Epithelial cell of esophagus (primary cell): ENCODE results near the gene P3H1.

Experiments used
- DNase-seq: peaks from one replicate; pipeline ENCODE4 v3.0.0; 2010; ENCODE audit warnings: low read depth
- H3K4me3 ChIP-seq: 2 replicates; pipeline ENCODE4 v1.5.1; 2011; ENCODE audit warnings: mild to moderate bottlenecking, low read length, control low read depth
- CTCF ChIP-seq: IDR thresholded peaks from 2 replicates; pipeline ENCODE4 v1.5.1; 2011; ENCODE audit warnings: low read depth, mild to moderate bottlenecking, low read length, control low read depth, inconsistent platforms; ENCODE audit not compliant: insufficient read depth; ENCODE audit errors: missing control alignments

P3H1 gene

DNA sequence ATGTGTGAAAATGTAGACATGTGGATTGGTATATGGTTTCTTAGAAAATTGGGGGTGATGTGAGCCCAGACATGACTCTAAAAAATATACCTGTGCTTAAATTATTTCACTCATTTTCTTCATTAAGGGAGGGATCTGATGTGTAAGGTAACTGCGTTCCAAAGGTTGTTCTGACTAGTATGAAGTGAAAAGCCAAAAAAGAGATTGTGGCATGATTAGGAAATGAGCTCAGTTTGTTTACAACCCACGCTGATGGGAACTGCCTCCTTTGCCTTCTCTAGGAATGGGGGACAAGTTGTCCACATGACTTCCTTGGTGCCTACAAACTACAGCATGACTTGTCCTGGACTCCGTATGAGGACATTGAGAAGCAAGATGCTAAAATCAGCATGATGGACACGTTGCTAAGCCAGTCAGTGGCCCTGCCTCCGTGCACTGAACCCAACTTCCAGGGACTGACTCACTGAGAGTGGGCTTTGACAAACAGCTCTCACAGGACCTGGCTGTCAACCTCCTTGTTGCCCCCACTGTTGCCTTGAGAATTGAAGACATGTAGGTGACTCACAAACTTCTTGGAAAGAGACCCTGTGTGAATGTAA is 8.2 kb upstream of the P3H1 start:
- TF ChIP-seq CTCF, result no peak
- H3K4me3 ChIP-seq, result no peak overlapping the region
- DNase-seq, result no peak

DNA sequence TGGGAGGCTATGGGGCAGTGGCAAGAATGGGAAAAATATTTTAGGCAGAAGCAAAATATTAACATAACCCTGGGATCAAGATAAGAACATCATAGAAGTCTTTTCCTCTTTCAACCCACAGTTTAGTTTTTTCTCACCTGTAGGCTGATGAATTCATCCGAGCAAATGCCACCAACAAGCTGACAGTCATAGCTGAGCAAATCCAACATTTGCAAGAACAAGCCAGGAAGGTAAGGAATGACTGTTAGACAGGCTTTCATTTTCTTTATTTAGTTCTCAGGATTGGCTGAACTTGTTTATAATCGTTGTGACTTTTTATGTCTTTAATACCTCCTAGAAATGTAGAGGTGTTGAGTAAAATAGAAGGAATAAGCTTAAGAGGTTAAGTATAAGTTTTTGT is 6.6 kb upstream of the P3H1 start:
- DNase-seq, result no peak
- no peak for TF ChIP-seq CTCF
- no peak overlapping the region for H3K4me3 ChIP-seq

GRCh38 chr1:42769811-42770210 is 3.0 kb upstream of the P3H1 start:
- no peak for DNase-seq
- H3K4me3 ChIP-seq, result no peak overlapping the region
- TF ChIP-seq CTCF, result no peak

DNA sequence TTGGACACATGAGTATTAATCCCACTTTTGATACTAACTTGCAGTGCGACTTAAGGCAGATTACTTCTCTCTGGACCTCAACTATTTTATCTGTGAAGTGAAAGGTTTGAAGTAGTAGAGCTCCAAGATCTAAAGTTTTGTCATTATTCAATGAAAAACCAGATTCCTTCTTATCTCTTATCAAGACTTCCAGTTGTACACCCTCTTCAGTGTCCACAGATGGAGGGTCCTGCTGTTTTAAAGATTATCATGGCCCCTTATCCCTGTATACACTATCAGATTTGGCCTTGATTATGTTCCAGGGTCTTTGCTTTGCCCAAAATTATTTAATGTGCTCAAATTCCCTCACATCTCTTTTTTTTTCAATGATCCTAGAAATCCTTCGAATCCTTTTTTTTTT is 1.3 kb upstream of the P3H1 start:
- peak overlapping the region; percentile 88 for H3K4me3 ChIP-seq
- no peak for TF ChIP-seq CTCF
- DNase-seq, result no peak

DNA sequence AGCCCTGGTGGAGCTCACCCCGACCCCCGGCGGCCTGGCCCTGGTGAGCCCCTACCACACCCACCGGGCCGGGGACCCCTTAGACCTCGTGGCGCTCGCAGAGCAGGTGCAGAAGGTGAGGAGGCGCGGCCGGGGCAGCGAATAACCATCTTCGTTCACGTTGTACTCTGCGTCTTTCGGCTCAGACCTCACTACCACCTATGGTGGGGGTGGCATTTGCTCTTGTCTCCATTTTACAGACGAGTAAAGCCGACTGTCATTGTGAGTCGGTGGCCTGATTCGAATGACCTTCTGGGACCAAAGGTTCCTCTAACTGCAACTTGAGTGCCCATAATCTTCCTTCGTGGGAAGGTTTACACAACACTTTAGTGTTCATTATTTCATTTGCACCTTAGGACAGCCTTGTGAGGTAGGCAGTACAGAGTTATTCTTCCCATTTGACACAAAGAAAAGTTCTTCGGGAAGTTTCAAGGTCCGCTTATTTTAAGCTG is 727 bp upstream of the P3H1 start:
- peak overlapping the region; percentile 88 for H3K4me3 ChIP-seq
- no peak for TF ChIP-seq CTCF
- peak; percentile 31 for DNase-seq

- H3K4me3 ChIP-seq, result peak overlapping the region; percentile 88
- DNase-seq, result peak; percentile 64
- peak; percentile 59 for TF ChIP-seq CTCF
Measured at GRCh38 chr1:42765832-42766740, 742 bp downstream of the P3H1 start.
